RWPE1 (cell line): Measurements from ENCODE around the gene CTBP2.

Experiments used
- CTCF ChIA-PET: fragments of 350-600 bp; sonication (Branson Sonifier 250); formaldehyde crosslinking; extraction: SDS; loops from one replicate; lab custom pipeline; 2021; lab: Yijun Ruan, JAX
- POLR2A ChIA-PET: fragments of 400-600 bp; formaldehyde crosslinking; extraction: SDS; loops from one replicate; lab custom pipeline; 2020; ENCODE audit warnings: antibody characterized with exemption; ENCODE audit not compliant: low non-redundant PET; lab: Yijun Ruan, JAX
- DNase-seq: peaks from one replicate; pipeline ENCODE4 v3.0.0; 2012; ENCODE audit warnings: low spot score
- H3K27ac ChIP-seq: fragments of 450-650 bp; 2 replicates; pipeline ENCODE4 v1.5.1; 2017
- TF ChIP-seq, protein P1 (sequence below): fragments of 450-650 bp; conservative IDR thresholded peaks from 2 replicates; pipeline ENCODE4 v1.5.1; 2017; ENCODE audit warnings: low read depth, mild to moderate bottlenecking

Gene CTBP2

GRCh38 chr10:125081931-125082330 is 78.4 kb downstream of the CTBP2 start:
- ChIA-PET CTCF (no interaction called here), POLR2A (no interaction called here)
- TF ChIP-seq, protein P1, sequence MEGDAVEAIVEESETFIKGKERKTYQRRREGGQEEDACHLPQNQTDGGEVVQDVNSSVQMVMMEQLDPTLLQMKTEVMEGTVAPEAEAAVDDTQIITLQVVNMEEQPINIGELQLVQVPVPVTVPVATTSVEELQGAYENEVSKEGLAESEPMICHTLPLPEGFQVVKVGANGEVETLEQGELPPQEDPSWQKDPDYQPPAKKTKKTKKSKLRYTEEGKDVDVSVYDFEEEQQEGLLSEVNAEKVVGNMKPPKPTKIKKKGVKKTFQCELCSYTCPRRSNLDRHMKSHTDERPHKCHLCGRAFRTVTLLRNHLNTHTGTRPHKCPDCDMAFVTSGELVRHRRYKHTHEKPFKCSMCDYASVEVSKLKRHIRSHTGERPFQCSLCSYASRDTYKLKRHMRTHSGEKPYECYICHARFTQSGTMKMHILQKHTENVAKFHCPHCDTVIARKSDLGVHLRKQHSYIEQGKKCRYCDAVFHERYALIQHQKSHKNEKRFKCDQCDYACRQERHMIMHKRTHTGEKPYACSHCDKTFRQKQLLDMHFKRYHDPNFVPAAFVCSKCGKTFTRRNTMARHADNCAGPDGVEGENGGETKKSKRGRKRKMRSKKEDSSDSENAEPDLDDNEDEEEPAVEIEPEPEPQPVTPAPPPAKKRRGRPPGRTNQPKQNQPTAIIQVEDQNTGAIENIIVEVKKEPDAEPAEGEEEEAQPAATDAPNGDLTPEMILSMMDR: no peak
- no peak for DNase-seq
- peak overlapping the region; percentile 28 for H3K27ac ChIP-seq

GRCh38 chr10:125080984-125081383 is 79.4 kb downstream of the CTBP2 start:
- POLR2A ChIA-PET: no interaction called here
- H3K27ac ChIP-seq: no peak overlapping the region
- CTCF ChIA-PET: no interaction called here
- no peak for DNase-seq
- TF ChIP-seq, protein P1: no peak

DNA sequence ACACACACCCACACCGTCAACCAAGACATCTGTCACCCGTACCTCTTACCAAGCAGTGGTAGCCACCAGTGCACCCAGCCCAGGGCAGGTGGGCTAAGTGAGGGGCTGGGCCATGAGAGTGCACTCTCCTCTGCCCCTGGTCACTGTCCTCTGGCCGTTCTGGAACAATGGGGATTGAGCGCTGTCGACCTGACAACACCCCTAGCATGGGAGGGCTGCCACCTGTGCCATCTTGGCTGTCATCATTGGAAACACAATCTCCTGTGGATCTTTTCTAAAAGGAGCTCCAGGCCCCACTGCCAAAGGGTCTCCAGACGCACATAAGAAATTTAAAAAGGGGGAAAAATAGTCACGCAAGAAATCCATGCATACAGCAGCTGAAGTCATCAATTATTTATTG is 80.1 kb downstream of the CTBP2 start:
- no peak overlapping the region for H3K27ac ChIP-seq
- ChIA-PET POLR2A (no interaction called here), CTCF (interaction anchor here (0.5 kb wide), 1 partner anchor 141 kb away, joined by 5 read pairs; no protein-coding TSS in a partner anchor)
- TF ChIP-seq, protein P1: no peak
- no peak for DNase-seq

GRCh38 chr10:125079091-125079600 is 81.2 kb downstream of the CTBP2 start:
- ChIA-PET POLR2A (no interaction called here), CTCF (interaction anchor here (0.6 to 0.7 kb wide), 4 partner anchors 9 to 70 kb away, joined by 3 to 6 read pairs (median 4); no protein-coding TSS in a partner anchor)
- no peak for DNase-seq
- no peak overlapping the region for H3K27ac ChIP-seq
- TF ChIP-seq, protein P1: no peak

GRCh38 chr10:125076891-125077541 is 83.3 kb downstream of the CTBP2 start:
- ChIA-PET POLR2A (no interaction called here), CTCF (interaction anchor here (0.6 kb wide), 1 partner anchor 224 kb away, joined by 3 read pairs; no protein-coding TSS in a partner anchor)
- H3K27ac ChIP-seq: peak overlapping the region; percentile 13; the same call in 1 of the 2 replicates
- TF ChIP-seq, protein P1: no peak
- DNase-seq: no peak

- ChIA-PET CTCF (interaction anchor here (0.6 kb wide), 1 partner anchor 223 kb away, joined by 3 read pairs; no protein-coding TSS in a partner anchor), POLR2A (no interaction called here)
- DNase-seq: no peak
- TF ChIP-seq, protein P1: no peak
- peak overlapping the region; percentile 21; the same call in 1 of the 2 replicates for H3K27ac ChIP-seq
Measured at GRCh38 chr10:125076121-125076825, 84.1 kb downstream of the CTBP2 start.
